Measurements from ENCODE around the gene MEGF6. TPM values are rescaled to one million over a fixed set of nuclear protein-coding genes. Genes with fewer than 3 reads are reported as not detected.

The MEGF6 gene
- total RNA-seq, 1 donor from 2014 or later = 9.5 TPM

GRCh38 chr1:3529099-3529729, 82.1 kb downstream of the MEGF6 start:
- Histone ChIP-seq H3K4me1 (peaks cover 47% of the 10 kb centered on the region), H3K4me3 (peak overlapping the region; percentile 80), H3K27me3 (ENCODE audit: low read depth) (peaks cover 13% of the 10 kb centered on the region), H3K36me3 (no peaks in the 10 kb centered on the region), H3K27ac (replicated peaks) (peak overlapping the region; percentile 89), H3K9me3 (replicated peaks) (no peaks in the 10 kb centered on the region)
- DNase-seq = peak; percentile 65
- intact Hi-C loops (cut with micrococcal nuclease) = no loop called here
- no peak for TF ChIP-seq CTCF (IDR thresholded peaks at IDR 0.05; ENCODE audit: borderline replicate concordance)

DNA sequence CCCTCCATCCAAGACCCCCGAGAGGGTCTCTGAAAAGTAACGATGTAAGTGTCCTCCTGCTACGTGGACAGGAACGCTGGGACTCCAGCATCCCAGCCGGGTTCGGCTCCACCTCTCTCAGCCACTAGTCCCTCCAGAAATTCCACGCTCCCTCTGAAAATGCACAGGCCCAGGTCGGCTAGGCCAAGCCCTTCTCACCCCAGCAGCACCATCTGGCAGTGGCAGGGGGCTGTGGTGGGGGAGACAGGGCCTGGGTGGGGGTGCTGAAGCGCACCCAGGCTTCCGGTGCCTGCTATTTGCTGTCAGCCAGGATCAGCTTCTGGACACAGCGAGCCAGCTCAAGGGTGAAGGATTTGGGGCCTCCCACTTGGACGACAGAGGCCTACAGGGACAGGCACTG, 83.5 kb downstream of the MEGF6 start:
- Histone ChIP-seq H3K36me3 (no peaks in the 10 kb centered on the region), H3K4me1 (peaks cover 47% of the 10 kb centered on the region), H3K4me3 (no peak overlapping the region), H3K9me3 (replicated peaks) (no peaks in the 10 kb centered on the region), H3K27ac (replicated peaks) (no peak overlapping the region), H3K27me3 (ENCODE audit: low read depth) (peaks cover 13% of the 10 kb centered on the region)
- TF ChIP-seq CTCF (IDR thresholded peaks at IDR 0.05; ENCODE audit: borderline replicate concordance) = no peak
- intact Hi-C loops (cut with micrococcal nuclease) = no loop called here
- DNase-seq = no peak

DNA sequence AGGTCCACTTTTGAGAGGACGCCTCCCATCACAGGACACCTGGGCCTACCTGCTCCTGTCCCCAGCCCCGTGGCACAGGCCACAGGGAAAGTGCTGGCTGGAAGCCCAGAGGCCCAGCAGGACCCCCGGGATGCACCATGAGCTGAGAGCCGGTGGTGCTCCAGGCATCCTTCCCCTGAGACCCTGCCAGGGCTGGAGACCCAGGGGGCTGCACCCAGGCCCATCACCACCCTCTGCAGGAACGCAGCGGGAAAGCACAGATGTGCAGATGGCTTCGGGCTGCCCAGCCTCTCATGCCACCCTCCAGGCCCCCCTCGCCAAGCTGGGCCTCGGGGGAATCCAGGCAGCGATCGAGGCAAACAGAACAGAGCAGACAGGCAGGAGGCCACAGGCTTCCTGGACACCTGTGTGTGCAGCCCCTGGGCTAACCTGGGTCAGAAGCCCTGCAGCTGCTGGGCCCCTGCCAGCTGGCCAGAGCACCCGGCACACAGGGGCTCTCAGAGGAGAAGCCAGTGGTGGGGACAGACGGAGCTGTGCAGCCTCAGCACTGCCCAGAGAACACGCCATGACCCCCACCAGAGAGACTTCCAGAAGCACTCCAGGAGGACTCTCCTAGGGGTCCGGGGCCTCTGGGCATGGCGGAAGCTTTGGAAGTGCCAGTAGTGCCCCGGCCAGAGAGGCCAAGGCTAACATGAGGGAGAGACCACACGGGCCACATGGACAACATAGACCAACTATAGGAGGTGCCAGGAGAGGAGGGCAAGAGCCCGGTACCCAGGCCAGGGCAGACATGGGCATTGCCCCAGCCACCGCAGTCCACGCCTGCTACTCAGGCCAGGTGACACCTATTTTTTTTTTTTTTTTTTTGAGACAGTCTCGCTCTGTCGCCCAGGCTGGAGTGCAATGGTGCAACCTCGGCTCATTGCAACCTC, 85.5 kb downstream of the MEGF6 start:
- intact Hi-C loops (cut with micrococcal nuclease) = no loop called here
- DNase-seq = no peak
- H3K27me3 ChIP-seq (ENCODE audit: low read depth) = peaks cover under 1% of the 10 kb centered on the region
- no peaks in the 10 kb centered on the region for H3K36me3 ChIP-seq
- no peak for TF ChIP-seq CTCF (IDR thresholded peaks at IDR 0.05; ENCODE audit: borderline replicate concordance)
- no peak overlapping the region for H3K27ac ChIP-seq (replicated peaks)
- H3K4me3 ChIP-seq = no peak overlapping the region
- H3K4me1 ChIP-seq = peaks cover 35% of the 10 kb centered on the region
- no peaks in the 10 kb centered on the region for H3K9me3 ChIP-seq (replicated peaks)

- Histone ChIP-seq H3K27ac (replicated peaks) (no peak overlapping the region), H3K36me3 (no peaks in the 10 kb centered on the region), H3K4me1 (peaks cover 24% of the 10 kb centered on the region), H3K27me3 (ENCODE audit: low read depth) (no peaks in the 10 kb centered on the region), H3K4me3 (no peak overlapping the region), H3K9me3 (replicated peaks) (no peaks in the 10 kb centered on the region)
- DNase-seq = no peak
- no peak for TF ChIP-seq CTCF (IDR thresholded peaks at IDR 0.05; ENCODE audit: borderline replicate concordance)
- intact Hi-C loops (cut with micrococcal nuclease) = no loop called here
Measured at GRCh38 chr1:3524556-3525203, 86.6 kb downstream of the MEGF6 start.

DNA sequence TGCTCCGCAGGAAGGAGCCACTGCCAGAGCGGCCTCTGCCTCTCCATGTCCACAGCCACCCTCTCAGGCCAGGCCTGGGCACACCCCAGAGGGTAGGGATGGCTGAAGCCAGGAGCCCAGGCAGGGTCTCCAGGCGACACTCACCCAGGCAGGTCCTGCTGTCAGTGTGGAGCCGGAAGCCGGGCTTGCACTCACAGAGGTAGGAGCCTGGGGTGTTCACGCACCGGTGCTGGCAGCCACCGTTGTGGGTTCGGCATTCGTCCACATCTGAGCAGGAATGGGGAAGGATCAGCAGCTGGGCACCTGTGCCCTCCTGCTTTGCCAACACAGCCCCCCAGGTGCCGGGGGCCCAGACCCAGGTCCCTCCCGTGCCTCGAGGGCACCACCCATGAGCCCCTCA, 87.3 kb downstream of the MEGF6 start:
- intact Hi-C loops (cut with micrococcal nuclease) = no loop called here
- TF ChIP-seq CTCF (IDR thresholded peaks at IDR 0.05; ENCODE audit: borderline replicate concordance) = no peak
- Histone ChIP-seq H3K36me3 (no peaks in the 10 kb centered on the region), H3K9me3 (replicated peaks) (no peaks in the 10 kb centered on the region), H3K4me3 (no peak overlapping the region), H3K4me1 (peaks cover 17% of the 10 kb centered on the region), H3K27ac (replicated peaks) (no peak overlapping the region), H3K27me3 (ENCODE audit: low read depth) (no peaks in the 10 kb centered on the region)
- no peak for DNase-seq
